Adrenal gland (tissue), 12 donors: ENCODE data around the gene STEAP1B. TPM values are rescaled to one million over a fixed set of nuclear protein-coding genes. Genes with fewer than 3 reads are reported as not detected.
A peak's percentile ranks its signal among the peaks of the same experiment; 100 is the strongest.

Experiments
- DNase-seq, 7 donors: peaks; one replicate each; pipeline ENCODE4 v3.0.0-alpha.2; 2019 to 2020
- H3K27ac ChIP-seq, 5 donors: fragments of 200-600 bp; sonication (generic) in 4 of 5; 1 replicate in 3 of 5; 2 replicates in 2 of 5; pipeline versions ENCODE4 v1.5.1 to v1.8.0; 2016 to 2020; ENCODE audit warnings: mild to moderate bottlenecking in 1 of 5
- H3K27me3 ChIP-seq: fragments of 200-600 bp; 2 replicates; pipeline ENCODE4 v1.8.0; 2021
- H3K36me3 ChIP-seq, 2 donors: fragments of 200-600 bp; replicated peaks in 1 of 2; 1 replicate in 1 of 2; 2 replicates in 1 of 2; pipeline versions ENCODE4 v1.5.1 to v1.8.0; 2018 to 2022
- H3K4me1 ChIP-seq, 2 donors: fragments of 200-600 bp; replicated peaks in 1 of 2; 1 replicate in 1 of 2; 2 replicates in 1 of 2; pipeline versions ENCODE4 v1.5.1 to v1.8.0; 2018 to 2021
- H3K4me3 ChIP-seq, 4 donors: fragments of 200-600 bp; sonication (generic) in 3 of 4; one replicate each; pipeline ENCODE4 v1.5.1; 2016 to 2018
- H3K9me3 ChIP-seq, 3 donors: fragments of 200-600 bp; sonication (generic) in 1 of 3; replicated peaks in 1 of 3; 1 replicate in 2 of 3; 2 replicates in 1 of 3; pipeline versions ENCODE4 v1.5.1 to v1.8.0; 2016 to 2021
- POLR2A ChIP-seq, 2 donors: fragments of 450-650 bp; IDR thresholded peaks; one replicate each; pipeline ENCODE4 v1.6.1; 2017; ENCODE audit warnings: antibody characterized with exemption in 2 of 2, mild to moderate bottlenecking in 2 of 2, moderate library complexity in 1 of 2
- WGBS, 4 donors: extraction: QIAGEN DNeasy Blood & Tissue Kit in 2 of 4; methylation state at CpG; one replicate each; pipeline versions ENCODE4 v1.1.5 to v1.1.7; 2013 to 2017; 5-methylcytosine and 5-hydroxymethylcytosine counted together
- intact Hi-C, 2 donors: fragments of 100-400 bp; cut with DNase I; formaldehyde crosslinking; loops; one replicate each; pipeline versions ENCODE4 v1.14.1 to v1.15.0; 2022 to 2023
- polyA plus RNA-seq, 3 donors: library from polyadenylated mRNA; stranded (reverse); fragments of 200-250 nt in 2 of 3; fragments of 350-450 nt in 1 of 3; fragmentation: Illumina TruSeq in 1 of 3; extraction: RNeasy Lipid Tissue Mini Kit (QIAGEN cat#74804) in 1 of 3; gene quantifications; one replicate each; pipeline ENCODE4 v1.2.3, GENCODE V29; 2013 to 2014
- total RNA-seq, 9 donors: library from RNA; depleted of rRNA in 4 of 9; stranded (reverse); fragments of >200 nt in 4 of 9; fragments of 120-200 nt in 1 of 9; fragmentation: NEBNext Ultra II Directional in 1 of 9; extraction: Animal tissue kit (Norgen Biotek cat#: 25700) in 1 of 9; gene quantifications; one replicate each; pipeline versions ENCODE4 v1.1.0 to v1.2.4, GENCODE V29; 2013 to 2023
- TF ChIP-seq, protein P1 (sequence below), 6 experiments: fragments of 450-650 bp in 4 of 6; fragments of 200-600 bp in 2 of 6; sonication (generic) in 1 of 6; IDR thresholded peaks; 1 replicate in 5 of 6; 2 replicates in 1 of 6; pipeline versions ENCODE4 v1.5.1 to v1.8.0; 2016 to 2021; ENCODE audit warnings: antibody characterized with exemption in 6 of 6, mild to moderate bottlenecking in 2 of 6, moderate library complexity in 1 of 6
- donor health status: healthy with polysubstance abuse.
- donor health status: Bipolar disorder and iron deficiency.
- donor health status: DM: yes; HTN: yes; CAD: no.
- donor health status: DM: no; HTN: no; CAD: no.
- donor health status: DM: no; HTN: no; CAD: no.
- donor health status: DM: yes; HTN: yes; CAD: no.

Gene STEAP1B
- total and polyA plus RNA-seq, 12 donors, result 0.20 to 2.1 (median 0.79) TPM; not detected in 2

DNA sequence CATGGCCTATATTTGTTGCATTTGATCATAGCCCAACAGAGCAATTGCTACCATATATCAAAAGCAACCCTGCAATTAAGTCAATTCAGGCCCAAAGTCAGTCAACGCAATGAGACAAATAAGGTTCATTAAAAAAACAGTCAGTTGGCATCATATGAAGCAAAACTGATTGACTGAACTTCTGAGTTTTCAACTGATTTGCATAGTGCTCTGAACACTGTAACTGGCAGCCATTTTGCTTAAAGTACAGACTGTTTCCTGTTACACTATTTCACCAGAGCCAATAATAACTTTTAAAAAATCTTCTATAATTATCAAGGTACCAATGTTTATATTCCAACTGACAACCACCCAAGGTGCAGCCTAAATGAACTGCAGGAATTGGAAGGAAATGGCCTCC lies 74.6 kb downstream of the STEAP1B start:
- Histone ChIP-seq H3K27ac (no peak overlapping the region), H3K9me3 (no peaks in the 10 kb centered on the region), H3K4me1 (no peaks in the 10 kb centered on the region), H3K4me3 (no peak overlapping the region), H3K36me3 (no peaks in the 10 kb centered on the region), H3K27me3 (no peaks in the 10 kb centered on the region)
- DNase-seq, result no peak
- 67 to 95% (median 93%) methylated on average over 1 of the region's 1 CpG for WGBS, 4 donors
- intact Hi-C loops, result no loop called here
- no peak for TF ChIP-seq POLR2A (IDR thresholded peaks at IDR 0.05)
- TF ChIP-seq, protein P1, sequence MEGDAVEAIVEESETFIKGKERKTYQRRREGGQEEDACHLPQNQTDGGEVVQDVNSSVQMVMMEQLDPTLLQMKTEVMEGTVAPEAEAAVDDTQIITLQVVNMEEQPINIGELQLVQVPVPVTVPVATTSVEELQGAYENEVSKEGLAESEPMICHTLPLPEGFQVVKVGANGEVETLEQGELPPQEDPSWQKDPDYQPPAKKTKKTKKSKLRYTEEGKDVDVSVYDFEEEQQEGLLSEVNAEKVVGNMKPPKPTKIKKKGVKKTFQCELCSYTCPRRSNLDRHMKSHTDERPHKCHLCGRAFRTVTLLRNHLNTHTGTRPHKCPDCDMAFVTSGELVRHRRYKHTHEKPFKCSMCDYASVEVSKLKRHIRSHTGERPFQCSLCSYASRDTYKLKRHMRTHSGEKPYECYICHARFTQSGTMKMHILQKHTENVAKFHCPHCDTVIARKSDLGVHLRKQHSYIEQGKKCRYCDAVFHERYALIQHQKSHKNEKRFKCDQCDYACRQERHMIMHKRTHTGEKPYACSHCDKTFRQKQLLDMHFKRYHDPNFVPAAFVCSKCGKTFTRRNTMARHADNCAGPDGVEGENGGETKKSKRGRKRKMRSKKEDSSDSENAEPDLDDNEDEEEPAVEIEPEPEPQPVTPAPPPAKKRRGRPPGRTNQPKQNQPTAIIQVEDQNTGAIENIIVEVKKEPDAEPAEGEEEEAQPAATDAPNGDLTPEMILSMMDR (IDR thresholded peaks at IDR 0.05), result no peak

DNA sequence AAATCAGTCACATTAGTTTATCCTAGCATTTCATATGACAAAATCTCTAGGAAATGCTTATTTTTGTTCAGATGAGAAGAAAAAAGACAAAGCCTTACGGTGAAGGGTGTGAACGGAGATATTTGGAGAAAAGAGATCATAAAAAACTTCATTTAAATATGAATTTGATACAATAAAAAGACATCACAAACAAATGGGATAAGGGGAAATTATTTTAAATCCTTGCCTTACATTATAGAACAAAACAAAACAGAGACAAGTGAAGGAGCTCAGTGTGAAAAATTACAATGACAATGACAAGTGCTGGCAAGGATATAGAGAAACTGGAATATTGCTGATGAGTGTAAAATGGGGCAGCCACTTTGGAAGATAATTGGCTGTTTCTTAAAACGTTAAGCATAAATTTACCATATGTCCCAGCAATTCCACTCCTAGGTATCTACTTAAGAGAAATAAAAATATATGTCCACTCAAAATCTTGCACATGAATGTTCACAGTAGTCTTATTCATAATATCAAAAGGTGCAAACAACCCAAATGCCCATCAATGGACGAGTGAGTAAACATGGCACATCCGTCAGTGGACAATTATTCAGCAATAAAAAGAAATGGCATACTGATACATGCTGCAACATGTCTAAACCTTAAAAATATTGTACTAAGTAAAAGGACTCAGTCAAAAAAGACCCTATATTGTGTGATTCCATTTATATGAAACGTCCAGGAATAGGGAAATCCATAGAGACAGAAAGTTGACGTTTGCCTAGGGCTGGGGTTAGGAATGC lies 77.0 kb downstream of the STEAP1B start:
- H3K9me3 ChIP-seq, result no peaks in the 10 kb centered on the region
- TF ChIP-seq POLR2A (IDR thresholded peaks at IDR 0.05), result no peak
- TF ChIP-seq, protein P1 (IDR thresholded peaks at IDR 0.05), result no peak
- intact Hi-C loops, result no loop called here
- H3K4me3 ChIP-seq, result no peak overlapping the region
- no peak for DNase-seq
- H3K27ac ChIP-seq, result no peak overlapping the region
- H3K4me1 ChIP-seq, result no peaks in the 10 kb centered on the region
- WGBS, 4 donors, result 68 to 82% (median 74%) methylated on average over 7 of the region's 7 CpGs
- no peaks in the 10 kb centered on the region for H3K36me3 ChIP-seq
- H3K27me3 ChIP-seq, result no peaks in the 10 kb centered on the region

DNA sequence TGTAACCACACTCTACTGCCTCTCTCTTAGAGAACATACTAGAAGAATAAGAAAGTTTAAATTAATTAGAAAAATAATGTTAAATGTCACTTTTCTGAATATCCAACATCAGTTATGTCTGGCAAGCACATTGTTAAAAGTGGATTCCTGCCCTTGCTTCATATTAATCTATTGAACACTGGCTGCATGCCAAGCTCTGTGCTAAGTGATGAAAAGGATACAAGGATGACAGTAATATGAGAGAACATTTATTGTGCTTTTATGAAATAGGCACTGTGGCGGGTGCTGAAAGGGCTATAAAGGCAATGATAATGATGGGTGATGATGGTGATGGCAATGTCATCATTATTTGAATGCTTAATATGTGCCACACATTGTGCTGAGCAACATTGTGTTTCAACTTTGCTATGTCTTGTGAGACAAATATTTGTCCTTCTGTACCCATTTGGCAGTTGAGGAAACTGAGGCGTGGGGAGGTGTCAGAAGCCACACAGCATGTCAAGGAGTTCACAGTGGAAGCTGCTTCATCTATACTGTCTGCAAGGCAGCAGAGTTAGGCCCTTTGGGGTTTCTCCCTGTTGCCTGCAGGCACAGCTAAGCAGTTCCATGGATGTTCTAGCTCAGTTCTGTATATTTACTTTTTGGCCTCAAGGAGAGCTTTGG lies 78.9 kb downstream of the STEAP1B start:
- H3K9me3 ChIP-seq, result no peaks in the 10 kb centered on the region
- intact Hi-C loops, result no loop called here
- 55 to 75% (median 62%) methylated on average over 2 of the region's 2 CpGs for WGBS, 4 donors
- H3K4me3 ChIP-seq, result no peak overlapping the region
- no peaks in the 10 kb centered on the region for H3K27me3 ChIP-seq
- DNase-seq, result peak in 2 of 7 donors; percentile 16
- TF ChIP-seq, protein P1 (IDR thresholded peaks at IDR 0.05), result no peak
- TF ChIP-seq POLR2A (IDR thresholded peaks at IDR 0.05), result no peak
- no peaks in the 10 kb centered on the region for H3K4me1 ChIP-seq
- no peaks in the 10 kb centered on the region for H3K36me3 ChIP-seq
- no peak overlapping the region for H3K27ac ChIP-seq

DNA sequence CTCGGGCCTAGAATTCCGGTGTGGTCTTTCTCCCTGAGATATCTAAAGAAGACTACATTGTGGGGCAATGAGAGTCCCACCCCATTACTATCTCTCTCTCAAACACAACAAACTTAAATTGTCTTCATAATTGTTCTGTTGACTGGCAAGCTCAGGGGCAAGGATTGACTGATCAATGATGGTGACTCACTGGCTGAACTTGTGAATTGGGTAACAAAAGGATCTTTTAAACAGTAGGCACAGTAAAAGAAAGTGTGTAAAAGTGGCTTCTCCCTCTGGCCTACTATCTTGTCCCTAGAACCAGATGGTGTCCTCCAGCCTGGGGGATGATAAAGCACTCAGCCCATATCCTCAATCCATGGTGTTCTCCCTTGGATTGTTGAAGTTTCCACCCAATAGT lies 80.0 kb downstream of the STEAP1B start:
- WGBS, 4 donors, result 87 to 100% (median 96%) methylated on average over 2 of the region's 2 CpGs
- TF ChIP-seq, protein P1 (IDR thresholded peaks at IDR 0.05), result no peak
- TF ChIP-seq POLR2A (IDR thresholded peaks at IDR 0.05), result no peak
- DNase-seq, result no peak
- Histone ChIP-seq H3K9me3 (no peaks in the 10 kb centered on the region), H3K36me3 (no peaks in the 10 kb centered on the region), H3K4me3 (no peak overlapping the region), H3K4me1 (no peaks in the 10 kb centered on the region), H3K27me3 (no peaks in the 10 kb centered on the region), H3K27ac (no peak overlapping the region)
- intact Hi-C loops, result no loop called here
